ENCODE data around the gene HOXA9.

HOXA9 gene

DNA sequence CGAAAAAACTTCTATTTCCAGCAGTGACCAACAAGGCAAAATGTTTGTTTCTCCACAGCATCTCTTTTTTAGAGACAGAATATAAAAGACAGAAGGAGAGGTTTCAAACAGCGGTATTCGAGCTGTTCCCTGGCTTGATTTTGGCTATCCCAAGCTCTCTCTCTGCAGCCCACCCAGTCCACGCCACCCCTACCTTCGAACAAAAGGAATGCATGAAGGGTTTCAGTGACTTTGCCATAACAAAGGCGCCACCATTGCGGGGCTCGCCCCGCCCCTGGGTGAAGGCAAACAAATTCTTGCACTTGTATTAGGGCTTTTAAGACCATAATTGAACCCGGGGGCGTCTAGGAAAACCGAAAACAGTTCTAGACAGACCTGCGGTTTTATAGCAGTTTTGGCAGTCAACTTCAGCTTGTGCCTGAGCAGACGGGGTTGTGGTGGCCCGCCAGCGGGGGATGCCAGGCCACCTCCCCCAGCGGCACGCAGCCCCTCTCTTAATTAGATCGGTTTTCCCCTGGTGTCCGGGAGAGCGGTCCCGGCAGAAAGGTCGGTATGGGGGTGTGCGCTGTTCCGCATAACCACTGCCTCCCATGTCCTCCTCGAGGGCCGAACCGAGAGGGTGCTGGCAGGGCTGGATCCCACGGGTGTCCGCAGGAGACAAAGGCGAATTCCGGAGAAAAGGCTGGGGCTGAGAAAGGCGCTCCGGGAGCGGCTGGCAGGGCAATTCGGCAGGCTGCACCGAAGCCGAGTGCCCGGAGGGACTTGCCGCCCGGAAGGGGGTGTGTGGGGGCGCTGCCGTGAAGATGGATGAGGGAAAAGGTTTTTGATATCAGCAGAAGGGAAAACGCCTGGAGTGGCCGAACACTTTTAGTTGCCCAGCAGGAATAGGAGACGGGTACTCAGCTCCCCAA is 22.4 kb upstream of the HOXA9 start:
- no peak for DNase-seq (ENCODE audit: low spot score)

DNA sequence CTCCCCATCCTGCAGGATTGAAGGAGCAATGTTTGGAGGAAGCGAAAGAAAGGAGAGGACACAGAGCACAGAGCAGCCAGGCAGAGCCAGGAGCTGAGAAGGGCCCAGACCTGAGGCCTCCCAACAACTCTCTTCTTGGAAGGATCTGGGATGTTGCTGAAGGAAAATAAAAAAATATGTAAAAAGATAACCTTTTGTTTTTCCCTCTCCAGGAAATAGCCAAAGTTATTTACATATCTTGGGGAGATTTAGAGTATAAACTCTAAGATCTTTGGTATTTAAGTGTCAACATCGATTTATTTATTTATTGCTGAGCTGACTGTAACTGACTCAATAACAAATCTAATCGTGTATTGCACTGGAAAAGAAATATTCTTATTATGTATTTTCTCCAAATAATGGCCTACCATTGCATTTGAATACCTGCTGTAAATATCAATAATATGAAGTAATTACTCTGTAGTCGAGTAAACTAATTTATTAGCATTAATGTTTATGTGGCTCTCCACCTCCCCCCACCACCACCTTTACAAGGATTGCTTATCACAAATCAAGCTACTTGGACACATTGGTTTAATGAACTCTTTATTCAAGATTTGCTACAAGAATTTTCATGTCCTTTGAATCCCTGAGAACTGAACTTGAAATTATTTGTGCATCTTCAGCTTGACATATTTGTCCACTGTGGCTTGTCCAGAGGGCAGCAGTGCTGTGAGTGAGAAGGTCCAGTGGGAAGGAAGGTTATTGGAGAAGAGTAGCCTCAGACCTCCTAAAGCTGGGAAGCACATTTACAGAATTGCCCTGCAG is 21.5 kb upstream of the HOXA9 start:
- no peak for DNase-seq (ENCODE audit: low spot score)

DNA sequence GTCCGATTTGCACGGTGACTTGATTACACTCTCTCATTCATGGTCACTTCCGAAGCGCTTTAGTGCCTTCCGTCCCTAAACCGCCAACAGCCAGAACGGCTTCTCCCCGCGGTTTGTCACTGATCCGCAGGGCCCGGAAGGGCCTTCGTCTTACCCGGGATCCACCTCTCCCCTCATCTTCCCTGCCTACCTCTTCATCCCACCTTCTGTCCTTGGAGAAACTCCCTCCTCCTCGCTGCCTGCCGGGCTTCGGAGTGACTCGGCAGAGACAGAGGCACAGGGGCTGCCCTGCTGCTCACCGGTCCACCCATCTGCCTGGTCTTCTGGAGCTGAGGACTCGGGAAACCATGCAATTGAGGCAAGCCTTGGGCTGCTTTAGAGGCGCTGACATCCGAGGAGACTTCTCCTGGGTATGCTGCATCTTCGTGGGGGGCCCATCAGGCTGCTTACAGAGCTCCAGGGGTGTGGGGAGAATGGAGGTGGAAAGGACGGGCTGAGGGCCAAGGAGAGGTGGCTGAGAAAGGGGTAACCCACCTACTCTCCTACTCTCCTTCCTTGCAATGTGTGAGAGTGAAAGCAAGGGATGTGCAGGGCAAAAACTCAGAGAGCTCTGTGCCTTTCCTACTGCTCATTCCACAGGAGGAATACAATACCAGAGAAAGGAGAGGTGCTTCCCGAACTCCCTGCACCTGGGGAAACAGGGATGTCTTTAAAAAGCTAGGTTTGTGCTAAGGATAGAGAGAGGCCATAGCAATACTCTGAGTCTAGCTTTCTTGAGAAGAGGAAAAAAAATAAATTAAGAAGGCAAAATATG is 20.7 kb upstream of the HOXA9 start:
- no peak for DNase-seq (ENCODE audit: low spot score)

DNA sequence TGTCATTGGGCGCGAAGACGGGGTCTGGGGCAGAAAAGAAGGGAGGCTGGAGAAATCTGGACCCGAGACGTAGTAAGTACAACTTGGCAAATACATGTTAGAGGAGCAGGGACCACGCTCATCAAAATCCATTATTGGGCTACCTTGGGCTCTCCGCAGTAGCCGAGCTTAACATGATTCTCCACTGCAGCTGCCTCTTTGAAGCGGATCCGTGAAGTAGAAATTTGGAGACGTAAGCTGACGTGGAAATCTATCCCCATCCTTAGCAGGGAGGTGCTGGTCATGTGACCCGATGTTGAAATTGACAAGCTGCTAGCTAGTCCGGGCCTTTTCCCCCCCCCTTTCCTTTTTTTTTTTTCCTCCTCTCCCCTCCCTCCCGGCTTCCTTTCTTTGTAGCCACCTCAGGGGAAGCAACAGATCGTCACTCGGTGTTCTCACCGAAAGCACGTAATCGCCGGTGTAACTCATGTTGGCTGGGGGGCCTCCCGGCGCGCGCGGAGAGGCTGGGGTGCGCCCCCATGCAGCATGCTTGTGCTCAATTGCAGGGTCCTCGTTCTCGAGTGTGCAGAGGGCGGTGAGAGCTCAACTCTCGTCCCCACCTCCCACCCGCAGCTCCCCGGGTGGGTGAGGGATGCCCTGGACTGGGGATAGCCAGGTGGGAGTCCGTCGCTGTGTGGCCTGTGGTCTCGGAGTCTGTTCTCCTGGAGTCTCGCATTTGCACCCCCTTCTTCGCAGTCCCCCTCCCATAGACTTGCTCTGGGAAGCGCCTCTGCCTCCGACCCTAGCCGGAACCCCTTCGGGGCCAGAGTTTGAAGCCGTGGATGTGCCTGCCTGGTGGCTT is 19.9 kb upstream of the HOXA9 start, which contains the start of gene HOXA11:
TSS of gene HOXA11 (minus strand) at position 220 of the 841 bp plus-strand sequence. CDS start at position 132, 88 bp downstream.
- no peak for DNase-seq (ENCODE audit: low spot score)

DNA sequence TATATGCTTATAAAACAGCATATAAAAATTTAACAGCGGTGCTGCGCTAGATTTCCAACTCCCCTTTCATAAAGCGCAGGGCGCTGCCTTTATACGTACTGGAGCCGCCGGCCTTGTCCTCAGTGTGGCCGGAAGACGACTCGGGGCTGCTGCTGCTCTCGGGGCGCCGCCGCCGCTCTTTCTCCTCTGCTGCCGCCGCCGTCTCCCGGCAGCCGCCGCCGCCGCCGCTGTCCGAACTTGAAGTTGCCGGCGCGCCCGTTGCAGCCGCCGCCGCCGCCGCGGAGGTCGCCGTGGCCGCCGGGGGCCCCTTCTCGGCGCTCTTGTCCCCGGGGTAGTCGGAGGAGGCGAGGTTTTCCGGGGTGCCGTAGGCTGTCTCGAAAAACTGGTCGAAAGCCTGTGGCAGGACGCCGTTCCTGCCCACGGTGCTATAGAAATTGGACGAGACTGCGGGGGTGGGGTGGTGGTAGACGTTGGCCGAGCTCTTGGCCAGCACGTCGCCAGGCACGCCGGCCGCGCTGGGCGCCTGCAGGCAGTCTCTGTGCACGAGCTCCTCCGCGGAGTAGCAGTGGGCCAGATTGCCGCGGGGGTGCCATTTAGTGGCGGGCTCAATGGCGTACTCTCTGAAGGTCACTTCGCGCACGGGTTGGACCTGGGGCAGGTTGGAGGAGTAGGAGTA is 19.1 kb upstream of the HOXA9 start:
- DNase-seq (ENCODE audit: low spot score) = no peak

DNA sequence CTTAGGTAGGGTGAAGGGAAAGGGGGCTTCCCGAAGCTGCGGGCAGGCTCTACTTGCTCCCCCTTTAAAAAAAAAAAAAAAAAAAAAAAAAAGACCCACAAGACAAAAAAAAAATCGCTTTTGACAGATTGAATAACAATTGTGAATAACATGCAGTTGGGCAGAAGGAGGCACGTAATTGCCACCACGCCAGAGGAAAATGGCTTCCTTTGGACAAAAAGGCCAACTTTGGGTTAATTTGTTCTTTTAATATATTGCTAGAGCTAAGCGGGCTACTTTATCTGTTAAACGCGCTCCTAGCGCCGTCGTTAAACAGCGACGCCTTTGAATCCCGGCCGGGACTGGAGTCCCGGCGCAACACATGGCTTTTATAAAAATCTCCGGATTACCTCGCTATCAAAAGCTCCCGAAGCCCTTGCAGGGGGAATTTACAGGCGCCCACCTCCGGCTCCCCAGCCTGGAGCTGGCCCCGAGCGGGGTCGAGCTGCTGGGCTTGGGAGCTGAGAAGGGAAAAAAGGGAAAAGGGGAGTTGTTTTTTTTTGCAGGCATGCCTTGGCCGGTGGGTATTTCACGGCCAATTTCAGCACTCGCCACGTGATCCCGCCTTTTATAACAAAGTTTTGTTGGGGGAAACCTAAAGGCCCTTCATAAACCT is 18.5 kb upstream of the HOXA9 start:
- no peak for DNase-seq (ENCODE audit: low spot score)

DNA sequence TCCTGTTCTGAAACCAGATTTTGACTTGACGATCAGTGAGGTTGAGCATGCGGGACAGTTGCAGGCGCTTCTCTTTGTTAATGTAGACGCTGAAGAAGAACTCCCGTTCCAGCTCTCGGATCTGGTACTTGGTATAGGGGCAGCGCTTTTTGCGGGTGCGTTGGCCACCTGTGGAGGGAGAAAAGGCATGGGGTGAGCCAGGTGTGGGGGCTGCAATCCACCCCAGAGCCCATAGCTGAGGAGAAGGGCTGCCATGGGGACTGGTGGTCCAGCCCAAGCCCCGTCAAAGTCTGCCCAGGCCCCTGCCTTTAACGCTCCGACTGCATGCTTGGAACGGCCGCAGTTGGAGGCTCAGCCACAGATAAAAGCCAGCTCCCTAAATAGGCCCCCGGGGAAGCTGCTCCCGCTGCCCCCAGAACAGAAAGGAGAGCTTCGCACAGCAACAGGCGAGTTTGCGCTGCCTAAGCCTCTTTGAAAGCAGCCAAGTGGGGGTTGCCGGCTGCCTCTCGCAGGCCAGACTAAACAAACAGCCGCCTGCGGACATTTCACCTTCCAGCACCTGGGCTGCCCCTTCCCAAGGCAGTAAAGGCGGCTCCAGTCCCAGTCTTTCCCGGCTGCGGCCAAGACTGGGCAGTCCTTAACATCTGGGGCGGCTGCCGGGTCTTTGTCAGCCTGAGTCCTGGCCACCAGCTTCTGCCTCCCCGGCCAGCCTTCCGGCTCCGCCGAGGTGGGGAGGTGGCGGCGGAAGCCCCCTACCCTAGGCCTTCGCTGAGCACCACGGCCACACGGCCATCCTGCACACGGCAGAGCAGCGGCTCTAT is 17.7 kb upstream of the HOXA9 start:
- no peak for DNase-seq (ENCODE audit: low spot score)

DNA sequence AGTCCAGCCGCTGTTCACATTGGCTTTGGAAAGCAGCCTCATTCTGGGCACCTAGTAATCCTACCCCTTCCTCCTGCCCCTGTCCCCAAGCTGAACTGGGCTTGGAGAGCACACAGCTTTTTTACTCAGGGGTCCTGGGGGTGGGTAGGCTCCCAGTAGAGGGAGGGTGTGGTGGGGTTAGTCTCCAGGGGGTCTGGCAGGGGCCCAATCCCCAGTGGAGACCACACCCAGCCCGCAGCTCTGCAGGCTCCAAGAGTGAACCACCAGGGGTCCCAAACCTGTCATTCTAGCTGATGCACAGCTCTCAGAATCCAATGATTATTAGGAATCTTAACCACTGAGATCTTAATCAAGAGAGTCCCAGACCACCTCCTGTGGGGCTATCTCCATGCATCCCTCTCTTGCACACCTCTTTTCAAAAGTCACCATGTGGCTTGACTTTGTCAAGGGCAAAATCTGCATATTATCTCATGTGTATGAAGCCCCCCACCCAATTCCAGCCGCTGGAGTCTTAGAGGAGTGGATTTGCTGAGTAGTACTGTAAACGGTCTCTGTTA is 17.0 kb upstream of the HOXA9 start:
- no peak for DNase-seq (ENCODE audit: low spot score)

DNA sequence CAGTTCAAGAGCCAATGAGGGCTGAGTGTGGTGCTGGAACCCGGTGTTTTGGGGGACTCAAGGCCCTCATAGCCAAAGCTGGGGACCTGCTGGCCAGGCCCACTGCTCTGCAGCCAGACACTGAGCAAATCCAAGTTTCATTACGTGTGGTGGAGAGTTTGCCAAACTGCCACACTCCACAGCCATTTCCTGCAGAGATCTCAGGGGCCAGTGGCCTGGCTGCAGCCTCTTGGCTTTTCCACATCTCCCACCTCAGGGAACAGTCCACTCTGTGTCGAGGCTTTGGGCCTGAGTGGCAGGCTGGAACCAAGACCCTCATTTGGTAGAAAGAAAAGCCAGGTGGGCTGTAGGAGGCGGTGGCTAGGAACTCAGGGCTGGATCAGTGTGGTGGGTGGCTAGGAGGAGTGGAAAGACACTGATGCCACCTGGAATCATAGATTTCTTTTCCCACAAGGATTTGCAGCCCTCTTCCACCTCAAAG is 16.5 kb upstream of the HOXA9 start:
- no peak for DNase-seq (ENCODE audit: low spot score)

DNA sequence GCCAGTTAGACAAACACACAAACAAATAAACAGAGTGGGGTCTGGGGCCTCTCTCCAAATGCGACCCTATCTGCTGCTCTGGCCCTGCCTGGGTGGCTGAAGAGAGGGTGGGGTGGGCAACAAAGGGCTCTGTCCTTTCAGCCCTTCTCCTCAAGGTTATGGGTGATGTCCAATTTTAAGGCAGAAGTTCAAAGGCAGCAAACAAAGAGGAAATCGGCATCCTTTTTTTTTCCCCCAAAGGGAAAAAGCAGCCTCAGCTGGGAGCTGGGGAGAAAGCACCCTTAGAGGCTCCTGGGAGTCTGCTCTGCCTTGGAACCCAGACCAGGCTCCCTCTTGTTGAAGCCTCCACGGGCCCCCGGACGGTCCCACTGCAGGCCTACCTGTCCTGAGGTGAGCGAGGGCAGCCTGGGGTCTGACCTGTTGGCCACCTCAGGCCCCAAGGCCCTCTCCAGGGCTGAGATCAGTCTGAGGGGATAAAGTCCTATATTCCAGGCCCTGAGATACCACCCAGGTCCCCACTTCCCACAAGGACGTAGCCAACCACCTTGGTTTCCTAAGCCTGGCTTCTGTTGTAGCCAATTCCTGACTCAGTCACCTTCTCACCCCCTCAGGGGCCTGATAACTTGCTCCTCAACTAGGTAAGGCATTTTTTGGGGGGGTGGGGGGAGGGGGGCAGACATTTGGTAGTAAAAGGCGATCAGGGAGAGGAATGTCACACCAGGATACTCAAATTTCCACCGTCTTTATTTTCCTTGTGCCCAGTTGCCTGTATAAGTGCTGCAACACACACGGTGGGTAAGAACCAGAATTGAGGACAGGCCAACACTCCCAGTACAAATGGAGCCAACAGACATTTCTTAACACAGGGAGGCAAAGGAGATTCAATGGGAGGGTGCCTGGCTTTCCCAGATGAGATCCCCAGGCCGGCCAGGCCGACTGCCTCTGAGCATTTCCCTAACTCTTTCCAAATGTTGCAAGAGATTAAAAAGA is 15.4 kb upstream of the HOXA9 start:
- no peak for DNase-seq (ENCODE audit: low spot score)

DNA sequence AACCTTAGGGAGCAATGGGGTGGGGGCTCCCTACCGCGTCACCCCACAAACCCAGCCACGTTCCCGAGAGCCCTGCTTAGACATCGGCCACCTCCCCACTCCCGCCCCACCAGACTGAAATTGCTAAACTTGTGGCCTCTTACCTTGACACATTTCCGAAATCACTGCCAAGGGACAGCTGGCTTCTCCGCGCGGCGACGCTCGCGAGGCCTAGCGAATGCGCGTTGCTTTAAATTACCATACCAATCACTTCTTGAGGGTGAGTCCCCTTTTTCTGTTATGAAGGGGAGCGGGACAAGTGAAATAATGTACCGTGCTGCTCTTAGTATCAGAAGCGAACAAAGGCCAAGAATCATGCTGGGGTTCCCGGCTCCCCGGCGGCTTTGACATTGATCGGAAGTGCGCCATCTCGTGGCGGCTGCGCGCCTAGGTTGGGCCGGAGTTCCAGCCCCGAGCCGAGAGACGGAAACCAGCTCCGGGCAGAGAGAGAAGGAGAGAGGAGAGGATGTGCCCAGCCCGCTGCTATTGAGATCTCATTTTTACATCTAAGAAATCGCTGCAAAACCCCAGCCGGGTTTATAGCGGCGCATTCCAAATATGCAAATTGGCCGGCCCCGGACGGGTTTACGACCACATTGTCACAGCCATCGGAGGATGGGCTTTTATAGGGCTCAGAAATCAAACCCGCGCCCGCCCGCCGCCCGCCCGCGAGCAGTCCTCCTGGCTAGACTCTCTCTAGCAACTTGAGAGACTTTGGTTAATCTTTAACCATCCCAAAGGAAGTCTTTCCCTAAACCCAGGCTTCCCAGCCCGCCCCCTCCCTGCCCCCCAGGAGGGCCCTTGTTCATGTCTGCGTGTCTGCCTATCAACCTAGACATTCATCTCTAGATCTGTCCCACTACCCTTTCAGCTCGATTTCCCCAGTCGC is 14.4 kb upstream of the HOXA9 start:
- DNase-seq (ENCODE audit: low spot score) = peak; percentile 60

DNA sequence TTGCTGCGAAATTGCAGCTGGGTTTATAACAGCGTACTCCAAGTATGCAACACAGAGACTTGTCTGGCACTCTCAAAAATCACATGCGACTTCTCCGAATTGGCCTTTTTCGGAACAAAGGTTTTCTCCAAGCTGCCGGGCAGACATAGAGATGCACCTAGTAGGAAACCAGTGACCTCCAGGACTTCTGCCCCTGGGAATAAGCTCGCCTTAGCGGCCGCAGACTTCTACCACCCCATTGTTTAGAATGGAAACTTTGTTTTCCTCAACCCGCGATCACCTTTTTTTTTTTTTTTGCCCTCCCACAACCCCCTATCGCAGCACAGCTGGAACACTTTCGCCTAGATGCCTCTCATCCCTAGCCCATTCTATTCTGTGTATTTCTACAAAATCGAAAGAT is 13.7 kb upstream of the HOXA9 start:
- no peak for DNase-seq (ENCODE audit: low spot score)

DNA sequence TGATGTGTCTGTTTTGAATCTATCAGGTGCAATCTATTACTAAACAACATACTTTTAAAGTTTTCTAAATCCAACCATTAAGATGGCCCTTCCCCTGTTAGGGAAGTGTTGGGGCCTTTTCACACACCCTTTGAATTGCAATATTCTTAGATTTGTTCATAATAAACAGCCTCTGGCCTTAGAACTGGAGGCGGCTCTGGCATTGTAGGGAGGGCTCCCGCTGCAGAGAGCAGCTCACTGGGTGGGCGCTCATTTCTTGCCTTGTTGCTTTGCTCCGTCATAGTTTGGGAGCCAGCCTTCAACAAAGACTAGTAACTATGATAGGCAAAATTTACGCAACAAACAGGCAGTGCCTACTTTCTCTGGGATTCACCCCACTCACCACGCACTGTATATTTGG is 13.0 kb upstream of the HOXA9 start:
- DNase-seq (ENCODE audit: low spot score) = no peak

DNA sequence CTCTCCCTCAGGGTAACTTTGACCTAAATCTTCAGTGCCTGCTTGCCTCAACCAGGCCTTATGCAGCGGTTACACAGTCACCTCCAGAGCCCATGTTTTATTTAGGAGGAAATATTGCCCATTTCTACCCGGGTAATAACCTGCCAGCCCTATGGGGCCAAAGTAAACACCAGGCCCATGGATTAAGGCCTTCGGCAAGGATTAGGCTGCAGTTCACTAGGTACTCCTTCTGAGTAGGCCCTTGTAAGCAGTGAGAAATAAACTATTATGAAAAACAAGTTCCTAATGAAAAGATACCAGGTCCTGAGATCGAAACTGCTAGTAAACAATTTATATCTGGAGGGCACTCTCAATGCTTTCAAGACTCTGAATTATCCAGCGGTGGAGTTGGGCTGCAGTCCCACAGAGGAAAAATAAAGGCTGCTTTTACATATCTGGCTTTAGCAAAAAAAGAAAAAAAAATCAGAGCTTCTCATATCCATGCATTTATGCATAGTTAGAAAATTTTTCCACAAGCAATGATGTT is 12.5 kb upstream of the HOXA9 start:
- DNase-seq (ENCODE audit: low spot score) = no peak

DNA sequence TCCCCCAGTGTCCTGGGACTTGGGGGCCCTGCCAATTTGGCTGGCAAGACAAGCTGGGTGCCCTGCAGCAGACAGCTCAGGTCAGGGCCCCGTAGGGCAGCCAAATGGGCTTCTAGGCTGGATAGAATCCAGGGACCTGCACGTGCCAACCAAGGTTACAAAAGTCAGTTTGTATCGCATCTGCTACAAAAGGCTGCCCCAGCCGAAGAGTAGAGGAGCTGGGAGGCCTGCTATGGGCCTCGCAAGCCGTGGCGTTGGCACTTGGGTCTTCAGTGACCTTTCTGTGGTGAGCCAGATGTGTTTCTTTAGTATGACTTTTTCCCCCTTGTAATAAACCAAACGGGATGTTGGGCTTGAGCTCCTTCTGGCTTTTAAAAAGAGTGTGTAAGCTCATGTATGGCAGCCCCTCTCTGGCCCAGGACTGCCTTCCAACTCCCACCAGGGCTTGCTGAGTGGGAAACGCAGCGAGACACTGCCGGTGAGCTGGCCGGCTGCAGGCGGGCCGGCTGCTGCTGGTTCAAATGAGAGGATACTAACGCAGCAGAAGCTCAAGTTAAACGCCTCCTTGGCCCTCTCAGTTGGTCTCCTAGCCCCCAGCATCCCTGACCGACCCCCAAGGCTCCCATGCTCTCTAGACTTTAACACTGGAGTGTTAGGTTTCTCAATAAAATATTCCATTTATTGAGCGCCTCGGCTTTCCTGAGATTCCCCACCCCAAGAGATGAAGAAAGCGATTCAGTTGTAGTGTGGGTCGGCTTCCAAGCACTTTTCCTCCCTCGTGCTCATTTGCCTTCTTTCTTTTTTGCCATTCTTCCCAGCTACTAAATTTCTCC is 11.8 kb upstream of the HOXA9 start:
- DNase-seq (ENCODE audit: low spot score) = no peak

All from CD4-positive, alpha-beta T cell treated with Interleukin-15 for 4 hours (primary cell).